ENCODE data around the gene BCR.

BCR gene

GRCh38 chr22:23202812-23203451 is 22.6 kb downstream of the BCR start:
- FAIRE-seq, result no peak

- no peak for FAIRE-seq
Observed at GRCh38 chr22:23203452-23204124, 23.3 kb downstream of the BCR start.

GRCh38 chr22:23204125-23204488 is 23.8 kb downstream of the BCR start:
- FAIRE-seq, result no peak

- no peak for FAIRE-seq
Observed at GRCh38 chr22:23204541-23205157, 24.3 kb downstream of the BCR start.

GRCh38 chr22:23205339-23206049 is 25.2 kb downstream of the BCR start:
- FAIRE-seq, result no peak

GRCh38 chr22:23206915-23207314 is 26.6 kb downstream of the BCR start:
- no peak for FAIRE-seq

- no peak for FAIRE-seq
Observed at GRCh38 chr22:23207729-23208393, 27.6 kb downstream of the BCR start.

GRCh38 chr22:23210428-23211170 is 30.3 kb downstream of the BCR start:
- no peak for FAIRE-seq

- no peak for FAIRE-seq
Observed at GRCh38 chr22:23211622-23212021, 31.3 kb downstream of the BCR start.

GRCh38 chr22:23212061-23213021 is 32.0 kb downstream of the BCR start:
- no peak for FAIRE-seq

- FAIRE-seq, result no peak
Observed at GRCh38 chr22:23213022-23213555, 32.8 kb downstream of the BCR start.

- no peak for FAIRE-seq
Observed at GRCh38 chr22:23213581-23214334, 33.4 kb downstream of the BCR start.

- FAIRE-seq, result no peak
Observed at GRCh38 chr22:23214398-23214797, 34.1 kb downstream of the BCR start.

- FAIRE-seq, result no peak
Observed at GRCh38 chr22:23215294-23216241, 35.3 kb downstream of the BCR start.

- no peak for FAIRE-seq
Observed at GRCh38 chr22:23216461-23217170, 36.3 kb downstream of the BCR start.

- no peak for FAIRE-seq
Observed at GRCh38 chr22:23217171-23218052, 37.1 kb downstream of the BCR start.
